Progenitor cell of endocrine pancreas (in vitro differentiated cells): ENCODE data around the gene LMO7. TPM values are rescaled to one million over a fixed set of nuclear protein-coding genes. Genes with fewer than 3 reads are reported as not detected.

ENCODE experiments used
- DNase-seq: peaks from one replicate; pipeline ENCODE4 v3.0.0; 2021; ENCODE audit warnings: low spot score; ENCODE audit not compliant: unreplicated experiment
- H3K27ac Mint-ChIP-seq: 2 replicates; pipeline ENCODE4 v1.8.0; 2021; ENCODE audit warnings: mild to moderate bottlenecking, moderate library complexity, mixed read lengths
- H3K27me3 Mint-ChIP-seq: 2 replicates; pipeline ENCODE4 v1.8.0; 2021; ENCODE audit warnings: mixed read lengths
- H3K36me3 Mint-ChIP-seq: 2 replicates; pipeline ENCODE4 v1.8.0; 2022; ENCODE audit warnings: mixed read lengths; ENCODE audit not compliant: insufficient read depth
- H3K4me1 Mint-ChIP-seq: 2 replicates; pipeline ENCODE4 v1.8.0; 2021; ENCODE audit warnings: low read depth, mixed read lengths
- H3K4me3 Mint-ChIP-seq: 2 replicates; pipeline ENCODE4 v1.8.0; 2021; ENCODE audit warnings: low read depth, mild to moderate bottlenecking, moderate library complexity, mixed read lengths
- H3K9me3 Mint-ChIP-seq: 2 replicates; pipeline ENCODE4 v1.8.0; 2021; ENCODE audit warnings: low read depth, mixed read lengths
- total RNA-seq: library from RNA; stranded (reverse); gene quantifications from 2 replicates; pipeline ENCODE4 v1.2.1, GENCODE V29; 2021
- TF ChIP-seq, protein P1 (sequence below): fragments of 200-600 bp; sonication (generic); IDR thresholded peaks from one replicate; pipeline ENCODE4 v1.5.0; 2021; ENCODE audit warnings: antibody characterized with exemption, mild to moderate bottlenecking; ENCODE audit not compliant: unreplicated experiment

Gene LMO7
- total RNA-seq, 1 donor from 2014 or later = 15.0 TPM

- Mint-ChIP-seq H3K27me3 (no peaks in the 10 kb centered on the region), H3K36me3 (no peaks in the 10 kb centered on the region), H3K9me3 (peaks cover 3% of the 10 kb centered on the region), H3K4me3 (no peak overlapping the region), H3K27ac (no peak overlapping the region), H3K4me1 (peaks cover 4% of the 10 kb centered on the region)
- no peak for DNase-seq
- TF ChIP-seq, protein P1, sequence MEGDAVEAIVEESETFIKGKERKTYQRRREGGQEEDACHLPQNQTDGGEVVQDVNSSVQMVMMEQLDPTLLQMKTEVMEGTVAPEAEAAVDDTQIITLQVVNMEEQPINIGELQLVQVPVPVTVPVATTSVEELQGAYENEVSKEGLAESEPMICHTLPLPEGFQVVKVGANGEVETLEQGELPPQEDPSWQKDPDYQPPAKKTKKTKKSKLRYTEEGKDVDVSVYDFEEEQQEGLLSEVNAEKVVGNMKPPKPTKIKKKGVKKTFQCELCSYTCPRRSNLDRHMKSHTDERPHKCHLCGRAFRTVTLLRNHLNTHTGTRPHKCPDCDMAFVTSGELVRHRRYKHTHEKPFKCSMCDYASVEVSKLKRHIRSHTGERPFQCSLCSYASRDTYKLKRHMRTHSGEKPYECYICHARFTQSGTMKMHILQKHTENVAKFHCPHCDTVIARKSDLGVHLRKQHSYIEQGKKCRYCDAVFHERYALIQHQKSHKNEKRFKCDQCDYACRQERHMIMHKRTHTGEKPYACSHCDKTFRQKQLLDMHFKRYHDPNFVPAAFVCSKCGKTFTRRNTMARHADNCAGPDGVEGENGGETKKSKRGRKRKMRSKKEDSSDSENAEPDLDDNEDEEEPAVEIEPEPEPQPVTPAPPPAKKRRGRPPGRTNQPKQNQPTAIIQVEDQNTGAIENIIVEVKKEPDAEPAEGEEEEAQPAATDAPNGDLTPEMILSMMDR = no peak
Observed at GRCh38 chr13:75700552-75700951, 64.4 kb downstream of the LMO7 start.

DNA sequence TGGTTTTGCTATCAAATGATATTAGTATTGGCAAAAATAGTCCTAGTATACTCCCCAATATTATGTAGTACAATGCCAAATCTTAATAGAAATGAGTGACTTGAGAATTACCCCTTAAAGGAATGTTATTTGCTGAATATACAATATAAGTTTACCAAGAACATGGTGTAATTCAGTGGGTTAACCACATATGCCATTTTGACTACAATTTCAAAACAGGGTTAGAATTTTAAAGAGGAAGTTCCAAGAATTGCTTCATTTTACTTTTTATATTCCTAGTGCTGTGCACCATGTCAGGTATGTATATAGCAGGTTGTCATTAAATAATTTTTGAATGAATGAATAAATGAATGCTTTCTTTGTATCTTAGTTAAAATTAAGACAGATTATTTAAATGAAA, 66.3 kb downstream of the LMO7 start:
- peaks cover 4% of the 10 kb centered on the region for H3K4me1 Mint-ChIP-seq
- H3K27ac Mint-ChIP-seq = no peak overlapping the region

DNA sequence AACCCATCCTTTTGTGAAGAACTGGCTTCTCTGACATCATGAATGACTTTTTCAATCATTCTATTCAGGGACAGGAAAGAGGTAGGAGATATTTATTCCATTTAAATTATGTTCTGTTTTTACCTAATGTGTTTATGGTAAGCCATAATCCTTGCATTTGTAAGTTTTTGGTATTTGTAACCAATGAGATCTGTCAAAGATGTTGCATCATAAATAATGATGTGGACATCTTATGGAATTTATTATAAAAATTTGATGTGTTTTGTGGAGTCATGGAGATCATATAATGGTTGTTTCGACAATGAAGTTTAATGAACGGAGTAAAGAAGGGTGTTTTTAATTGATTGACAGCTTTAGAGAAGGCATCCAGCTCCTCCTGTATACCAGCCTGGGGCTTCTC, 67.6 kb downstream of the LMO7 start:
- no peak for DNase-seq
- H3K9me3 Mint-ChIP-seq = peaks cover 3% of the 10 kb centered on the region
- H3K36me3 Mint-ChIP-seq = no peaks in the 10 kb centered on the region
- H3K27me3 Mint-ChIP-seq = no peaks in the 10 kb centered on the region
- H3K4me3 Mint-ChIP-seq = no peak overlapping the region
- H3K27ac Mint-ChIP-seq = no peak overlapping the region
- TF ChIP-seq, protein P1 = no peak
- H3K4me1 Mint-ChIP-seq = peaks cover 4% of the 10 kb centered on the region

More for the DNA sequence above, 66.3 kb downstream of the LMO7 start:
- DNase-seq = no peak
- Mint-ChIP-seq H3K9me3 (peaks cover 3% of the 10 kb centered on the region), H3K27me3 (no peaks in the 10 kb centered on the region), H3K36me3 (no peaks in the 10 kb centered on the region), H3K4me3 (no peak overlapping the region)
- TF ChIP-seq, protein P1 = no peak

GRCh38 chr13:75704194-75704926, 68.2 kb downstream of the LMO7 start:
- Mint-ChIP-seq H3K9me3 (no peaks in the 10 kb centered on the region), H3K27ac (no peak overlapping the region), H3K4me1 (peaks cover 4% of the 10 kb centered on the region), H3K4me3 (no peak overlapping the region), H3K36me3 (no peaks in the 10 kb centered on the region), H3K27me3 (no peaks in the 10 kb centered on the region)
- TF ChIP-seq, protein P1 = no peak
- DNase-seq = no peak

DNA sequence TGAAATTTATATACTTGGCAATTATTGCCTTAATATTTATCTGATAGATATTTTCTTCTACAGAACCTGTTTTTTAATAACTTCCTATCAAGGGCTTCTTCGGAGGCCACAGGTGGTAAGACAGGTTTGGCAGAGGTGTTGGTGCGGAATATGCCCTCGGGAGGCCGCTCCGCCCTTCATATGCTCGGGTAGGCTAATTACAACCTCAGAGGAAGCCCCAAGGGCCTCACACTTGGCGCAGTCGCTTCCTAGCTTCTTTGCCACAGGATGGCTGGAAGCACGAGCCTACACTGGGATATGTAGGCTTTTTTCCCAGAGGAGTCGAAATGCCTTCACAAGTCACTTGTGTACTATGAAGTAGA, 68.8 kb downstream of the LMO7 start:
- no peak for DNase-seq
- Mint-ChIP-seq H3K4me3 (no peak overlapping the region), H3K27me3 (no peaks in the 10 kb centered on the region), H3K36me3 (no peaks in the 10 kb centered on the region), H3K27ac (no peak overlapping the region), H3K4me1 (peaks cover 4% of the 10 kb centered on the region), H3K9me3 (no peaks in the 10 kb centered on the region)
- TF ChIP-seq, protein P1 = no peak
